Trophoblast cell (in vitro differentiated cells and primary cell): ENCODE results near the gene MED12L.

Experiments
- DNase-seq, 2 donors: peaks; one replicate each; pipeline ENCODE4 v3.0.0-alpha.2; 2016
- H2AFZ ChIP-seq: 2 replicates; pipeline ENCODE4 v1.6.1; 2013; ENCODE audit warnings: low read length, moderate library complexity, mild to moderate bottlenecking; ENCODE audit not compliant: insufficient read depth, poor library complexity
- H2AK5ac ChIP-seq: 2 replicates; pipeline ENCODE4 v1.6.1; 2013; ENCODE audit warnings: mild to moderate bottlenecking, low read length
- H2BK120ac ChIP-seq: 2 replicates; pipeline ENCODE4 v1.6.1; 2013; ENCODE audit warnings: low read length, mild to moderate bottlenecking, moderate library complexity; ENCODE audit not compliant: insufficient read depth, poor library complexity
- H2BK12ac ChIP-seq: 2 replicates; pipeline ENCODE4 v1.6.1; 2013; ENCODE audit warnings: mild to moderate bottlenecking, low read length, moderate library complexity
- H2BK5ac ChIP-seq: 2 replicates; pipeline ENCODE4 v1.6.1; 2013; ENCODE audit warnings: low read length, low read depth, moderate library complexity, mild to moderate bottlenecking; ENCODE audit not compliant: poor library complexity
- H3K14ac ChIP-seq: 2 replicates; pipeline ENCODE4 v1.6.1; 2013; ENCODE audit warnings: mild to moderate bottlenecking, low read length
- H3K18ac ChIP-seq: 2 replicates; pipeline ENCODE4 v1.6.1; 2013; ENCODE audit warnings: mild to moderate bottlenecking, low read length
- H3K23ac ChIP-seq: 2 replicates; pipeline ENCODE4 v1.6.1; 2013; ENCODE audit warnings: low read length
- H3K27ac ChIP-seq: 2 replicates; pipeline ENCODE4 v1.5.1; 2013; ENCODE audit warnings: low read depth, mild to moderate bottlenecking, inconsistent platforms, low read length, moderate library complexity
- H3K27me3 ChIP-seq: 2 replicates; pipeline ENCODE4 v1.6.1; 2013; ENCODE audit warnings: inconsistent platforms, mild to moderate bottlenecking, low read length, moderate library complexity; ENCODE audit not compliant: insufficient read depth
- H3K36me3 ChIP-seq, 2 experiments: 1 replicate in 1 of 2; 2 replicates in 1 of 2; pipeline ENCODE4 v1.6.1; 2013; ENCODE audit warnings: low read length in 2 of 2, mild to moderate bottlenecking in 2 of 2, moderate library complexity in 1 of 2; ENCODE audit not compliant: insufficient read depth in 2 of 2, control insufficient read depth in 1 of 2
- H3K4ac ChIP-seq: 2 replicates; pipeline ENCODE4 v1.6.1; 2013; ENCODE audit warnings: low read depth, mild to moderate bottlenecking, low read length, moderate library complexity
- H3K4me1 ChIP-seq, 2 experiments: 1 replicate in 1 of 2; 2 replicates in 1 of 2; pipeline ENCODE4 v1.6.1; 2013; ENCODE audit warnings: low read length in 2 of 2, mild to moderate bottlenecking in 2 of 2, moderate library complexity in 1 of 2; ENCODE audit not compliant: insufficient read depth in 2 of 2, control insufficient read depth in 1 of 2
- H3K4me2 ChIP-seq: 2 replicates; pipeline ENCODE4 v1.6.1; 2013; ENCODE audit warnings: inconsistent platforms, mild to moderate bottlenecking, low read length, moderate library complexity
- H3K4me3 ChIP-seq: 2 replicates; pipeline ENCODE4 v1.5.1; 2013; ENCODE audit warnings: mild to moderate bottlenecking, low read depth, low read length, inconsistent platforms
- H3K79me1 ChIP-seq: one replicate; pipeline ENCODE4 v1.6.1; 2013; ENCODE audit warnings: low read length
- H3K79me2 ChIP-seq: 2 replicates; pipeline ENCODE4 v1.6.1; 2013; ENCODE audit warnings: low read length, mild to moderate bottlenecking; ENCODE audit not compliant: control insufficient read depth, insufficient read depth, poor library complexity
- H3K9ac ChIP-seq: 2 replicates; pipeline ENCODE4 v1.6.1; 2013; ENCODE audit warnings: mild to moderate bottlenecking, low read length
- H3K9me3 ChIP-seq: 2 replicates; pipeline ENCODE4 v1.6.1; 2013; ENCODE audit warnings: low read depth, mild to moderate bottlenecking, control low read depth, inconsistent platforms, low read length; ENCODE audit not compliant: insufficient read depth
- H4K12ac ChIP-seq: 2 replicates; pipeline ENCODE4 v1.6.1; 2013; ENCODE audit warnings: low read depth, mild to moderate bottlenecking, low read length, moderate library complexity
- H4K8ac ChIP-seq: 2 replicates; pipeline ENCODE4 v1.6.1; 2013; ENCODE audit warnings: low read depth, mild to moderate bottlenecking, low read length, moderate library complexity
- H4K91ac ChIP-seq: one replicate; pipeline ENCODE4 v1.6.1; 2013; ENCODE audit warnings: low read depth, mild to moderate bottlenecking, low read length, moderate library complexity
- WGBS: extraction: QIAGEN DNeasy Blood & Tissue Kit; methylation state at CpG from one replicate; pipeline ENCODE4 v1.1.7; 2013; ENCODE audit warnings: missing lambda C conversion rate; ENCODE audit not compliant: insufficient read length, insufficient coverage; ENCODE audit errors: extremely low coverage; 5-methylcytosine and 5-hydroxymethylcytosine counted together

The MED12L gene

GRCh38 chr3:151262871-151263525 lies 177.5 kb downstream of the MED12L start:
- DNase-seq, result no peak
- Histone ChIP-seq H3K4me1 (no peaks in the 10 kb centered on the region), H3K18ac (no peak overlapping the region), H3K9me3 (no peaks in the 10 kb centered on the region), H3K36me3 (peaks cover 10 to 15% of the 10 kb centered on the region in 2 experiments), H3K79me1 (no peaks in the 10 kb centered on the region), H2AK5ac (no peak overlapping the region), H3K14ac (no peak overlapping the region), H2BK12ac (no peak overlapping the region), H3K27ac (no peak overlapping the region), H3K27me3 (no peaks in the 10 kb centered on the region), H4K12ac (no peak overlapping the region), H3K4ac (no peak overlapping the region), H3K4me2 (no peak overlapping the region), H3K23ac (no peak overlapping the region), H3K4me3 (no peak overlapping the region), H4K91ac (no peak overlapping the region), H2BK120ac (no peak overlapping the region), H2AFZ (no peak overlapping the region), H4K8ac (no peak overlapping the region), H3K79me2 (no peaks in the 10 kb centered on the region), H2BK5ac (no peak overlapping the region), H3K9ac (no peak overlapping the region)
- no CpG with 5 or more reads among the region's 8 CpGs for WGBS

- WGBS, result no CpG with 5 or more reads among the region's 1 CpG
These were observed 179.1 kb downstream of the MED12L start for GRCh38 chr3:151264605-151265004.

GRCh38 chr3:151265166-151265565 lies 179.7 kb downstream of the MED12L start:
- Histone ChIP-seq H2BK120ac (no peak overlapping the region), H3K27ac (no peak overlapping the region), H3K4me3 (no peak overlapping the region)

More at GRCh38 chr3:151264605-151265004, 179.1 kb downstream of the MED12L start:
- no peak overlapping the region for H3K14ac ChIP-seq
- H4K8ac ChIP-seq, result no peak overlapping the region
- H3K4me1 ChIP-seq, result no peaks in the 10 kb centered on the region
- no peak overlapping the region for H4K91ac ChIP-seq
- no peak overlapping the region for H3K18ac ChIP-seq
- no peak overlapping the region for H3K23ac ChIP-seq
- H2AK5ac ChIP-seq, result no peak overlapping the region
- H3K4me3 ChIP-seq, result no peak overlapping the region
- no peak overlapping the region for H2BK120ac ChIP-seq
- H3K36me3 ChIP-seq, result peaks cover 10 to 15% of the 10 kb centered on the region in 2 experiments
- H4K12ac ChIP-seq, result no peak overlapping the region
- no peaks in the 10 kb centered on the region for H3K79me1 ChIP-seq
- DNase-seq, result no peak
- no peak overlapping the region for H3K9ac ChIP-seq
- H3K79me2 ChIP-seq, result no peaks in the 10 kb centered on the region
- no peak overlapping the region for H2BK5ac ChIP-seq
- H3K27me3 ChIP-seq, result no peaks in the 10 kb centered on the region
- no peak overlapping the region for H3K4me2 ChIP-seq
- no peak overlapping the region for H2BK12ac ChIP-seq
- no peak overlapping the region for H3K27ac ChIP-seq
- H3K9me3 ChIP-seq, result no peaks in the 10 kb centered on the region
- no peak overlapping the region for H3K4ac ChIP-seq
- no peak overlapping the region for H2AFZ ChIP-seq

GRCh38 chr3:151265866-151266265 lies 180.4 kb downstream of the MED12L start:
- Histone ChIP-seq H3K27me3 (no peaks in the 10 kb centered on the region), H3K4me3 (no peak overlapping the region)
- no peak for DNase-seq

More at GRCh38 chr3:151265166-151265565, 179.7 kb downstream of the MED12L start:
- Histone ChIP-seq H3K9ac (no peak overlapping the region), H3K79me1 (no peaks in the 10 kb centered on the region), H3K23ac (no peak overlapping the region), H3K4me2 (no peak overlapping the region), H3K79me2 (no peaks in the 10 kb centered on the region), H3K36me3 (peaks cover 10 to 15% of the 10 kb centered on the region in 2 experiments), H2AK5ac (no peak overlapping the region), H3K27me3 (no peaks in the 10 kb centered on the region), H4K12ac (no peak overlapping the region), H2BK12ac (no peak overlapping the region), H2BK5ac (no peak overlapping the region), H3K14ac (no peak overlapping the region), H3K4ac (no peak overlapping the region), H3K9me3 (no peaks in the 10 kb centered on the region), H2AFZ (no peak overlapping the region), H4K8ac (no peak overlapping the region), H3K18ac (no peak overlapping the region), H4K91ac (no peak overlapping the region), H3K4me1 (no peaks in the 10 kb centered on the region)
- no peak for DNase-seq
- no CpG with 5 or more reads among the region's 5 CpGs for WGBS

More at GRCh38 chr3:151265866-151266265, 180.4 kb downstream of the MED12L start:
- Histone ChIP-seq H4K8ac (no peak overlapping the region), H3K4me2 (no peak overlapping the region), H2BK12ac (no peak overlapping the region), H2BK5ac (no peak overlapping the region), H3K27ac (no peak overlapping the region), H2AK5ac (no peak overlapping the region), H4K12ac (no peak overlapping the region), H3K79me2 (no peaks in the 10 kb centered on the region), H3K14ac (no peak overlapping the region), H3K18ac (no peak overlapping the region), H3K9ac (no peak overlapping the region), H3K23ac (no peak overlapping the region), H2AFZ (no peak overlapping the region), H3K4me1 (no peaks in the 10 kb centered on the region), H3K36me3 (peaks cover 10 to 11% of the 10 kb centered on the region in 2 experiments), H2BK120ac (no peak overlapping the region), H3K79me1 (no peaks in the 10 kb centered on the region), H3K9me3 (no peaks in the 10 kb centered on the region), H3K4ac (no peak overlapping the region), H4K91ac (no peak overlapping the region)
- no CpG with 5 or more reads among the region's 5 CpGs for WGBS
